Panc1 (cell line): ENCODE measurements around the gene GCSAM.

Source experiments
- CTCF ChIP-seq: fragments of 450-650 bp; IDR thresholded peaks from 2 replicates; pipeline ENCODE4 v1.5.1; 2017; ENCODE audit warnings: mild to moderate bottlenecking
- POLR2AphosphoS5 ChIP-seq: IDR thresholded peaks from 2 replicates; pipeline ENCODE4 v1.6.1; 2012; ENCODE audit warnings: mild to moderate bottlenecking, low read depth, low read length, moderate library complexity

GRCh38 chr3:112138219-112138969 lies 5.3 kb upstream of the GCSAM start:
- TF ChIP-seq POLR2AphosphoS5 (no peak), CTCF (no peak)
